Erythroblast (primary cell): ENCODE measurements around the gene IL12RB1.

ENCODE experiments used
- GATA1 ChIP-seq: IDR thresholded peaks from 2 replicates; pipeline ENCODE4 v1.6.1; 2011; ENCODE audit warnings: low read depth, mild to moderate bottlenecking, control low read depth, low read length, moderate library complexity
- POLR2A ChIP-seq: IDR thresholded peaks from 2 replicates; pipeline ENCODE4 v1.6.1; 2011; ENCODE audit warnings: mild to moderate bottlenecking, low read length

- TF ChIP-seq GATA1 (no peak), POLR2A (no peak)
Observed at GRCh38 chr19:18135712-18136584, 49.2 kb upstream of the IL12RB1 start.
